HEK293 (cell line): ENCODE data around the gene ZNF8.

Experiments
- CTCF ChIA-PET: fragments of 350-600 bp; formaldehyde crosslinking; extraction: SDS; loops from one replicate; lab custom pipeline; 2021; ENCODE audit warnings: antibody characterized with exemption; lab: Yijun Ruan, JAX
- POLR2A ChIA-PET: fragments of 300-600 bp; formaldehyde crosslinking; extraction: SDS; loops from one replicate; lab custom pipeline; 2020; ENCODE audit warnings: antibody characterized with exemption, inconsistent platforms; lab: Yijun Ruan, JAX
- H3K27ac ChIP-seq: fragments of 200-500 bp; sonication (Bioruptor generic); 2 replicates; pipeline ENCODE4 v1.5.1; 2014; ENCODE audit warnings: low read depth, low read length, control low read depth, inconsistent platforms; ENCODE audit errors: extremely low read depth
- H3K36me3 ChIP-seq, 2 experiments: fragments of 200-500 bp in 1 of 2; sonication (Bioruptor generic) in 1 of 2; 1 replicate in 1 of 2; 2 replicates in 1 of 2; pipeline ENCODE4 v1.5.1; 2014 to 2017; ENCODE audit warnings: inconsistent platforms in 2 of 2, low read length in 2 of 2; ENCODE audit not compliant: control insufficient read depth in 2 of 2, insufficient read depth in 1 of 2
- H3K4me1 ChIP-seq: fragments of 200-500 bp; sonication (Bioruptor generic); 2 replicates; pipeline ENCODE4 v1.5.1; 2014; ENCODE audit warnings: mild to moderate bottlenecking, low read length, inconsistent platforms; ENCODE audit not compliant: control insufficient read depth, insufficient read depth
- H3K4me3 ChIP-seq: 2 replicates; pipeline ENCODE4 v1.5.1; 2011; ENCODE audit warnings: low read depth, mild to moderate bottlenecking, control low read depth, low read length, moderate library complexity
- H3K9me3 ChIP-seq: fragments of 200-500 bp; sonication (Bioruptor generic); 2 replicates; pipeline ENCODE4 v1.5.1; 2014; ENCODE audit warnings: low read depth, low read length, inconsistent platforms; ENCODE audit not compliant: control insufficient read depth, insufficient read depth
- BCL6B ChIP-seq: fragments of 450-650 bp; formaldehyde crosslinking; IDR thresholded peaks from 2 replicates; pipeline ENCODE4 v1.5.1; 2017; ENCODE audit warnings: missing biosample characterization, missing genetic modification characterization
- HOXD13 ChIP-seq: sonication (generic); formaldehyde crosslinking; IDR thresholded peaks from 2 replicates; pipeline ENCODE4 v1.8.0; 2022; ENCODE audit warnings: missing genetic modification reagents, borderline replicate concordance
- PRDM10 ChIP-seq: fragments of 450-650 bp; formaldehyde crosslinking; IDR thresholded peaks from 2 replicates; pipeline ENCODE4 v1.5.1; 2016; ENCODE audit warnings: missing biosample characterization, missing genetic modification characterization
- SCRT1 ChIP-seq: fragments of 450-650 bp; formaldehyde crosslinking; IDR thresholded peaks from 2 replicates; pipeline ENCODE4 v1.5.1; 2016; ENCODE audit warnings: missing biosample characterization, missing genetic modification characterization, borderline replicate concordance
- SCRT2 ChIP-seq: fragments of 450-650 bp; formaldehyde crosslinking; IDR thresholded peaks from 2 replicates; pipeline ENCODE4 v1.5.1; 2016; ENCODE audit warnings: missing biosample characterization, missing genetic modification characterization
- WT1 ChIP-seq: fragments of 450-650 bp; formaldehyde crosslinking; IDR thresholded peaks from 2 replicates; pipeline ENCODE4 v1.5.1; 2016; ENCODE audit warnings: missing biosample characterization, missing genetic modification characterization
- ZNF2 ChIP-seq: fragments of 450-650 bp; formaldehyde crosslinking; IDR thresholded peaks from 2 replicates; pipeline ENCODE4 v1.5.1; 2016; ENCODE audit warnings: missing biosample characterization, missing genetic modification characterization
- ZNF274 ChIP-seq, 2 experiments: fragments of 200-500 bp in 1 of 2; fragments of 450-650 bp in 1 of 2; sonication (Bioruptor generic) in 1 of 2; formaldehyde crosslinking in 1 of 2; IDR thresholded peaks; 2 replicates each; pipeline versions ENCODE4 v1.5.1 to v1.6.1; 2014 to 2016; ENCODE audit warnings: borderline replicate concordance in 1 of 2, inconsistent platforms in 1 of 2, low read length in 1 of 2, missing biosample characterization in 1 of 2, missing genetic modification characterization in 1 of 2
- ZNF292 ChIP-seq: fragments of 450-650 bp; formaldehyde crosslinking; IDR thresholded peaks from 2 replicates; pipeline ENCODE4 v1.5.1; 2016; ENCODE audit warnings: low read depth, missing biosample characterization, missing genetic modification characterization, borderline replicate concordance
- ZNF513 ChIP-seq: fragments of 450-650 bp; IDR thresholded peaks from 2 replicates; pipeline ENCODE4 v1.5.1; 2018; ENCODE audit warnings: missing biosample characterization, missing genetic modification characterization
- ZNF658 ChIP-seq: fragments of 450-650 bp; formaldehyde crosslinking; IDR thresholded peaks from 2 replicates; pipeline ENCODE4; 2016; ENCODE audit warnings: missing biosample characterization, missing genetic modification characterization
- ZNF777 ChIP-seq: fragments of 450-650 bp; formaldehyde crosslinking; IDR thresholded peaks from 2 replicates; pipeline ENCODE4 v1.5.1; 2017; ENCODE audit warnings: missing biosample characterization, missing genetic modification characterization, borderline replicate concordance
- ZSCAN16 ChIP-seq: fragments of 450-650 bp; formaldehyde crosslinking; IDR thresholded peaks from 2 replicates; pipeline ENCODE4 v1.5.1; 2016; ENCODE audit warnings: missing biosample characterization, missing genetic modification characterization

Gene ZNF8

GRCh38 chr19:58274771-58275201 is 4.0 kb upstream of the ZNF8 start (continued):
- TF ChIP-seq BCL6B (no peak), ZNF513 (tag by site-specific recombination) (no peak), WT1 (tag by site-specific recombination) (no peak), ZNF2 (tag by site-specific recombination) (no peak), ZSCAN16 (no peak), ZNF292 (tag by site-specific recombination) (no peak), ZNF274 (IDR thresholded peaks at IDR 0.05; ENCODE audit: low read length) (no peak), ZNF274 (tag by site-specific recombination; IDR thresholded peaks at IDR 0.05; ENCODE audit: borderline replicate concordance) (no peak), ZNF777 (tag by site-specific recombination) (no peak)

GRCh38 chr19:58275564-58275963 is 3.2 kb upstream of the ZNF8 start:
- TF ChIP-seq ZNF658 (no peak), SCRT1 (tag by site-specific recombination) (peak; percentile 74), SCRT2 (peak; percentile 81)
- peaks cover 36 to 47% of the 10 kb centered on the region in 2 experiments for H3K36me3 ChIP-seq
- CTCF ChIA-PET = interaction anchor here (0.6 kb wide), 1 partner anchor 20 kb away, joined by 3 read pairs; no protein-coding TSS in a partner anchor
- H3K27ac ChIP-seq = no peak overlapping the region
- POLR2A ChIA-PET = interaction anchor here (0.6 to 1.8 kb wide), 4 partner anchors 13 to 92 kb away, joined by 4 to 7 read pairs (median 5); partner anchors contain the start of gene ZNF274
- no peaks in the 10 kb centered on the region; the same call in 1 of the 2 replicates for H3K9me3 ChIP-seq
- H3K4me3 ChIP-seq = no peak overlapping the region
- H3K4me1 ChIP-seq = no peaks in the 10 kb centered on the region

GRCh38 chr19:58277197-58277596 is 1.6 kb upstream of the ZNF8 start:
- Histone ChIP-seq H3K4me1 (no peaks in the 10 kb centered on the region), H3K4me3 (no peak overlapping the region), H3K9me3 (no peaks in the 10 kb centered on the region), H3K36me3 (peaks cover 37 to 44% of the 10 kb centered on the region in 2 experiments), H3K27ac (no peak overlapping the region)
- CTCF ChIA-PET = interaction anchor here (0.7 kb wide), 1 partner anchor 261 kb away, joined by 4 read pairs; no protein-coding TSS in a partner anchor
- no peak for TF ChIP-seq HOXD13
- peak; percentile 69 for TF ChIP-seq PRDM10 (tag by site-specific recombination)
- POLR2A ChIA-PET = no interaction called here
